GM18873 (cell line): ENCODE results near the gene PLA1A.
"Not testable (repeated sequence)": the region's sequence is repeated elsewhere in the genome, so short reads cannot be mapped to it uniquely, and the experiment has no call there.

ENCODE experiments used
- ATAC-seq: cut with Tn5 transposase; IDR thresholded peaks from one replicate; pipeline ENCODE4 v1.9.1; 2021; ENCODE audit warnings: mild to moderate bottlenecking, moderate library complexity, moderate number of reproducible peaks; ENCODE audit not compliant: unreplicated experiment, low FRiP score

PLA1A gene

GRCh38 chr3:119575507-119575906, 22.2 kb upstream of the PLA1A start:
- ATAC-seq = no peak

DNA sequence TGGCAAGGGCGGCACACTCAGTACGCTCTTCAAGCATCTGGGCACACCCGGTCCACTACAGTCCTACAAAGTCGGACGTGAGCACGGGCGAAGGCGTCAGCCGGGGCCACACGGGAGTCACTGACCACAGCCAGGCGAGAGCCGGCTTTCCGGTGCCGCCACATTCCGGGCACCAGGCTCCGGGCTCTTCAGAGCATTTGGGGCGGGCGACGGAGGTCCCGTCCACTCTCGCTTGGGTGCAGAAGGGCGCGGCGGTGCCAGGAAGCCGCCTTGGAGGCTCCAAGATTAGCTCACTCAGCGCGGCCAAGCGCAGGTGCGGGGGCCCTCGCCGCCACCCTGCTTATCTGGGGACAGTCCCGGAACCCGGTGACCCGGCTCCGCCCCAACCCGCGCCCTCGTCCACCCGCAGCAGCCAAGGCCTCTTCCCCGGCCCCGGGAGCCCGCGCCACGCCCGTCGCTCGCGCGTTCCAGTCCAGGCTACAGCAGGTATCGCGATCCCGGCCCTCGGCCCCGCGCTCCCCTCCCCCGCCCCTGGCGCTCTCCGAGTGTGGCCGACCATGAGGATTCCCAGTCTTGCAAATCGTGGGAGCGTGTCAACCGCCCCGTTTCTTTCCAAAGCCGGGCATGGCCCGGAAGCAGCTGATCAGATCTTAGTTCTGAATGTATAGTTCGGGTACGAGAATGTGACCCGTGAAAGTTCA, 18.2 kb upstream of the PLA1A start, which contains the start of gene ADPRH:
TSS of gene ADPRH (plus strand) at position 127 of the 701 bp plus-strand sequence. CDS start 2,678 bp downstream, outside the sequence.
- ATAC-seq = peak; percentile 46

- ATAC-seq = peak; percentile 60
These were observed 17.5 kb upstream of the PLA1A start for GRCh38 chr3:119580067-119580760.

DNA sequence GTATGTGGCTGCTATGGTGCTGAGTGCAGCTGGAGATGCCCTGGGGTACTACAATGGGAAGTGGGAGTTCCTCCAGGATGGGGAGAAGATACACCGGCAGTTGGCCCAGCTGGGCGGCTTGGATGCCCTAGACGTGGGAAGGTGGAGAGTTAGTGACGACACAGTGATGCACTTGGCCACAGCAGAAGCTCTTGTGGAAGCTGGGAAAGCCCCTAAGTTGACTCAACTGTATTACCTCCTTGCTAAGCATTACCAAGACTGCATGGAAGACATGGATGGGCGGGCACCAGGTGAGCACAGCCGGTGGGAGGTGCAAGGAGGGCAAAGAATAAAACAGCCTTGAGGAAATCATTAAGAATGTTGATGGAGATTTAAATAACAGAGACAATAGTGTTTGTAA, 15.5 kb upstream of the PLA1A start:
- peak; percentile 44 for ATAC-seq

DNA sequence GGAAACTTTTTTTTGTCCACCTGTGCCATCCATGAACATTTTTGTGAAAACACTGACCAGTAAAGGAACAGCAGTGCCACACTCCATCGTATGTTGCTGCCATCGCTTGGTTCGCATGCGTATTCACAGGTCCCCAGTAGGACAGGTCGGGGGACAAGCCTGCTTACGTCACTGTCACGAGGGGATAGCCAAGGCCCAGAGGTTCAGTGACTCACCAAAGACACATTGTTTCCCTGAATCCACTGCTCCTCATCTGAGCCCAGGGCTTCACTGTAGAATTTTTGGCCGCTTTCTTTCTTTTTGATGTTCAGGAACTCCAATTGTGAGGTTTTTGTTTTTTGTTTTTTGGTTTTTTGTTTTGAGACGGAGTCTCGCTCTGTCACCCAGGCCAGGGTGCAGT, 12.5 kb upstream of the PLA1A start:
- ATAC-seq = no peak

GRCh38 chr3:119585856-119586570, 11.7 kb upstream of the PLA1A start:
- ATAC-seq = no peak

DNA sequence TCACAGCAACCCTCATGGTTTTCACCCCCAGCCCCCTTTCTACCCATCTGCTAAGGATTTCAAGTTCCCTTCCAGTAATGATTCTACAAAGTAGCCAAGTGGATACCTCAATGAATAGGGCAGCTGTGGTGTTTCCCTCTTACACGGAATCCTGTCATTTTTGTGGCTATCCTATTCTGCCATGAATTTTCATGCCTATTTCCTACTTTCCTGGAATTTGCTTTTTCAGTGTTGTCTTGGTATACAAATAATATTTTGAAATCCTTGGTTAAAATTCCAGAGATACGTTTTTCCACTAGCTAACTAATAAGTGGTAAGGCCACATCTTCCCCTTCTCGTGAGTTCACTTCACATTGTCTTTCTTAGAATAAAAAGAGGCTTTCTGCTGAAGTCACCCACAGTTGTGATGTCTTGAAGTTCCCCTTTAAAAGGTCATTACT, 10.9 kb upstream of the PLA1A start:
- no peak for ATAC-seq

- no peak for ATAC-seq
These were observed 9.6 kb upstream of the PLA1A start for GRCh38 chr3:119588112-119588511.

DNA sequence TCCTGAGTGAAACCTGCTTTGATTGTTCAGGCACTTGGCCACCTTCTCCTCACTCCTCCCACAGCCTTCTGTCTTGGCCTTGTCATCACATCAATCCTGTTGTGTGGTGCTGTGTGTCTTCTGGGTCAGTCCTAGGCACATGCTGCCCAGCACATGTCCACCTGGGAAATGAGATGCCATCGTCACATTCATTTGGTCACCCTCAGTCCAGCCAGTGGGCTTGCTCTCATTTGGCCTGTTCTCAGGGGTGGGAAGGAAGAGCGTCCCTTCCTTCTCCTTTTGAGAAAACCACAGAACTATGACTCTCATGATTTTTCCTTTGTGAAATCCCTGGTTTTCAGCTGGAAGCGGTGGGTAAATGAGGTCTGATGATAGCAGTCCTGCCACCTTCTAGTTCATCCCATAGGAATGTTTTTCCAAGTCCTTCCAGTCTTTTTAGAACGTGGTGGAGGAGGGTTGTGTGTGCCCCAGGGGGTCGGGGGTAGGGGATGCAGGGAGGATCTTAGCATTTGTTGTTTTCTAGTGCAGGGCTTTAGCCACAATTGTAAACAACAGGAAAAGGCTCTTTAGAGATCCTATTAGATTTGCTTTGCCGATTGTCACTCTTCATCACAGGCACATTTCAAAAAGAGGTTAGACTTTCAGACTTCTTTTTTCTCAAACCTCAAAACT, 8.4 kb upstream of the PLA1A start:
- no peak for ATAC-seq

- ATAC-seq = no peak
These were observed 7.0 kb upstream of the PLA1A start for GRCh38 chr3:119590706-119591105.

DNA sequence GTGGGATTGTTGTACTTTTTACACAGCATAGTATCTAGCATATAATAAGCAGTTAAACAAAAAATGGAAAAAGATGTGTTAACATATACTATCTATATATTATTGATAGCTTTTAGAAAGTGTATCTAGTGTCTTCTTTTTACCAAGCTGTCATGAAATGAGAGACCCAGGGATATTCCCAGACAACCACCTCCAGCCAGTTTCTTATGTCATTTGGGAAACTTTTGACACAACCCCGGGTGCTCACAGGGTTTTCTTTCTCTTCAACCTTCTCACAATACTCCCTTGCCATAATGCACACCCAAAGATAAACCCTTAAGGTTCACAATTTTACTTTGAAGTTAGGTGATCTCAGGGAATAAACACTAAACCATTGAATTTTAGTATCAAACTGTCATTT, 4.8 kb upstream of the PLA1A start:
- ATAC-seq = no peak

- ATAC-seq = no peak
These were observed 3.6 kb upstream of the PLA1A start for GRCh38 chr3:119594066-119594465.

- ATAC-seq = not testable (repeated sequence)
These were observed 2.8 kb upstream of the PLA1A start for GRCh38 chr3:119594929-119595328.

GRCh38 chr3:119595639-119596334, 1.9 kb upstream of the PLA1A start:
- ATAC-seq = no peak

GRCh38 chr3:119596398-119596797, 1.3 kb upstream of the PLA1A start:
- no peak for ATAC-seq

GRCh38 chr3:119598410-119599098, 869 bp downstream of the PLA1A start:
- peak; percentile 56 for ATAC-seq

GRCh38 chr3:119599558-119600174, 2.0 kb downstream of the PLA1A start:
- no peak for ATAC-seq

DNA sequence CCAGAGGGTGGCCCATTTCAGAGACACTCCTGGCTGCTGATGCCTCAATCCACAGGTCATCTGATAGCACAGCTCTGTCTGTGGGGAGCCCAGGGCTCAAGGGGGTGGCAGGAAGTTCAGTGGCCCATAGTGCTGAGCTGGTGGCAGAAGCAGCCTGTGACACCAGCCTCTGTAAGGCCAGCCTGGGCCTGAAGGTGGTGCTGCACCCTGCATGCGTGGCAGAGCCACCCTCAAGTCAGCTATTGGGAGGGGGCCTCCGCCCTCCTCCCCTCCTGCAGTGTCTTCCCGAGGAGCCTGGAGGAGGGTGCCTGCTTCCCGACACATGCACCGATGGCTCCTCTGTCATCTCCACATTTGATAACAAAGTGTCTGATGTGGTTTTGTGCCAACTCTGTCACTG, 3.0 kb downstream of the PLA1A start:
- peak; percentile 61 for ATAC-seq

GRCh38 chr3:119601154-119601553, 3.5 kb downstream of the PLA1A start:
- ATAC-seq = peak; percentile 1
